H9 (cell line): Measurements from ENCODE around the gene FEV. TPM values are rescaled to one million over a fixed set of nuclear protein-coding genes. Genes with fewer than 3 reads are reported as not detected.

Experiments
- DNase-seq: peaks from one replicate; pipeline ENCODE4 v3.0.0-alpha.2; 2017
- H2AFZ ChIP-seq: one replicate; pipeline ENCODE4 v1.6.1; 2013; ENCODE audit warnings: mild to moderate bottlenecking, low read length, control low read depth, moderate library complexity
- H2AK5ac ChIP-seq: 2 replicates; pipeline ENCODE4 v1.6.1; 2013; ENCODE audit warnings: low read length, control low read depth, mixed read lengths; ENCODE audit not compliant: insufficient read length
- H2BK120ac ChIP-seq: one replicate; pipeline ENCODE4 v1.6.1; 2013; ENCODE audit warnings: low read depth, mild to moderate bottlenecking, low read length, control low read depth, inconsistent platforms; ENCODE audit not compliant: poor library complexity, severe bottlenecking
- H2BK12ac ChIP-seq: 2 replicates; pipeline ENCODE4 v1.6.1; 2013; ENCODE audit warnings: low read length, control low read depth, mixed read lengths, low read depth; ENCODE audit not compliant: insufficient read length
- H2BK15ac ChIP-seq: 2 replicates; pipeline ENCODE4 v1.6.1; 2013; ENCODE audit warnings: low read depth, low read length, control low read depth
- H2BK20ac ChIP-seq: one replicate; pipeline ENCODE4 v1.6.1; 2013; ENCODE audit warnings: low read depth, mild to moderate bottlenecking, low read length, control low read depth, inconsistent platforms; ENCODE audit not compliant: poor library complexity, severe bottlenecking
- H2BK5ac ChIP-seq: 2 replicates; pipeline ENCODE4 v1.6.1; 2013; ENCODE audit warnings: low read length, control low read depth, mixed read lengths; ENCODE audit not compliant: insufficient read length
- H3K14ac ChIP-seq: 2 replicates; pipeline ENCODE4 v1.6.1; 2013; ENCODE audit warnings: low read length, control low read depth; ENCODE audit not compliant: insufficient read depth
- H3K18ac ChIP-seq: 2 replicates; pipeline ENCODE4 v1.6.1; 2013; ENCODE audit warnings: low read depth, mild to moderate bottlenecking, mixed read lengths, low read length, control low read depth; ENCODE audit not compliant: insufficient read length
- H3K23ac ChIP-seq: 2 replicates; pipeline ENCODE4 v1.6.1; 2013; ENCODE audit warnings: low read length, control low read depth, mixed read lengths, low read depth; ENCODE audit not compliant: insufficient read length
- H3K23me2 ChIP-seq: 2 replicates; pipeline ENCODE4 v1.6.1; 2013; ENCODE audit warnings: low read depth, mild to moderate bottlenecking, mixed read lengths, low read length, control low read depth; ENCODE audit not compliant: insufficient read length, poor library complexity, severe bottlenecking
- H3K27ac ChIP-seq: 2 replicates; pipeline ENCODE4 v1.5.1; 2013; ENCODE audit warnings: low read length, control low read depth, mixed read lengths, low read depth; ENCODE audit not compliant: insufficient read length
- H3K27me3 ChIP-seq: 2 replicates; pipeline ENCODE4 v1.6.1; 2013; ENCODE audit warnings: low read length, control low read depth, inconsistent platforms; ENCODE audit not compliant: insufficient read depth
- H3K4ac ChIP-seq: 2 replicates; pipeline ENCODE4 v1.6.1; 2013; ENCODE audit warnings: low read depth, mild to moderate bottlenecking, control low read depth, inconsistent platforms, low read length, moderate library complexity
- H3K4me1 ChIP-seq: 2 replicates; pipeline ENCODE4 v1.6.1; 2013; ENCODE audit warnings: low read length, control low read depth, inconsistent platforms; ENCODE audit not compliant: insufficient read depth
- H3K4me2 ChIP-seq: 2 replicates; pipeline ENCODE4 v1.6.1; 2013; ENCODE audit warnings: low read length, control low read depth, mixed read lengths; ENCODE audit not compliant: insufficient read length, insufficient read depth
- H3K56ac ChIP-seq: 2 replicates; pipeline ENCODE4 v1.6.1; 2013; ENCODE audit warnings: low read depth, mild to moderate bottlenecking, mixed read lengths, low read length, control low read depth; ENCODE audit not compliant: insufficient read length
- H3K79me1 ChIP-seq: 2 replicates; pipeline ENCODE4 v1.6.1; 2013; ENCODE audit warnings: low read depth, mild to moderate bottlenecking, moderate library complexity, low read length, control low read depth, inconsistent platforms; ENCODE audit not compliant: insufficient read depth, poor library complexity, severe bottlenecking
- H3K79me2 ChIP-seq: 2 replicates; pipeline ENCODE4 v1.6.1; 2013; ENCODE audit warnings: low read length, control low read depth, inconsistent platforms; ENCODE audit not compliant: insufficient read depth
- H3K9ac ChIP-seq: 2 replicates; pipeline ENCODE4 v1.6.1; 2013; ENCODE audit warnings: low read length, control low read depth, mixed read lengths; ENCODE audit not compliant: insufficient read length; ENCODE audit errors: extremely low read depth
- H3K9me3 ChIP-seq: one replicate; pipeline ENCODE4 v1.6.1; 2013; ENCODE audit warnings: low read depth, low read length, inconsistent platforms; ENCODE audit not compliant: control insufficient read depth
- H3T11ph ChIP-seq: one replicate; pipeline ENCODE4 v1.6.1; 2013; ENCODE audit warnings: mild to moderate bottlenecking, low read length, control low read depth, inconsistent platforms
- H4K20me1 ChIP-seq: one replicate; pipeline ENCODE4 v1.6.1; 2013; ENCODE audit not compliant: control insufficient read depth, insufficient read length, insufficient read depth
- H4K5ac ChIP-seq: 2 replicates; pipeline ENCODE4 v1.6.1; 2013; ENCODE audit warnings: low read depth, mild to moderate bottlenecking, mixed read lengths, low read length, control low read depth; ENCODE audit not compliant: insufficient read length
- H4K8ac ChIP-seq: replicated peaks from 2 replicates; pipeline ENCODE4 v1.6.1; 2013; ENCODE audit warnings: low read length, control low read depth, mixed read lengths, low read depth; ENCODE audit not compliant: insufficient read length
- H4K91ac ChIP-seq: 2 replicates; pipeline ENCODE4 v1.6.1; 2013; ENCODE audit warnings: low read depth, mild to moderate bottlenecking, moderate library complexity, mixed read lengths, low read length, control low read depth; ENCODE audit not compliant: insufficient read length
- H3K27ac Mint-ChIP-seq, 3 experiments: 2 replicates in 2 of 3; 3 replicates in 1 of 3; pipeline ENCODE4 v1.8.0; 2020 to 2021; ENCODE audit warnings: mixed read lengths in 3 of 3, mild to moderate bottlenecking in 1 of 3, moderate library complexity in 1 of 3
- H3K27me3 Mint-ChIP-seq: 2 replicates; pipeline ENCODE4 v1.8.0; 2021; ENCODE audit warnings: low read depth, mild to moderate bottlenecking, moderate library complexity, mixed read lengths
- H3K36me3 Mint-ChIP-seq, 3 experiments: 2 replicates in 2 of 3; 3 replicates in 1 of 3; pipeline ENCODE4 v1.8.0; 2020 to 2021; ENCODE audit warnings: low read depth in 3 of 3, mixed read lengths in 3 of 3; ENCODE audit not compliant: insufficient read depth in 1 of 3
- H3K4me1 Mint-ChIP-seq, 2 experiments: 2 replicates each; pipeline ENCODE4 v1.8.0; 2020; ENCODE audit warnings: mixed read lengths in 2 of 2
- H3K4me3 Mint-ChIP-seq, 2 experiments: 2 replicates in 1 of 2; 3 replicates in 1 of 2; pipeline ENCODE4 v1.8.0; 2020 to 2021; ENCODE audit warnings: mild to moderate bottlenecking in 2 of 2, mixed read lengths in 2 of 2, moderate library complexity in 1 of 2
- H3K9me3 Mint-ChIP-seq, 2 experiments: 2 replicates in 1 of 2; 3 replicates in 1 of 2; pipeline ENCODE4 v1.8.0; 2020; ENCODE audit warnings: mild to moderate bottlenecking in 2 of 2, mixed read lengths in 2 of 2, moderate library complexity in 1 of 2
- WGBS: extraction: QIAGEN DNeasy Blood & Tissue Kit; methylation state at CpG from one replicate; pipeline ENCODE4 v1.1.7; 2013; ENCODE audit warnings: missing lambda C conversion rate, low lambda C conversion rate, mixed read lengths; ENCODE audit not compliant: insufficient read length; ENCODE audit errors: extremely low coverage; 5-methylcytosine and 5-hydroxymethylcytosine counted together
- total RNA-seq: library from RNA; stranded (reverse); gene quantifications from 2 replicates; pipeline ENCODE4 v1.2.1, GENCODE V29; 2021
- TF ChIP-seq, protein P1 (sequence below): fragments of 200-600 bp; sonication (generic); conservative IDR thresholded peaks from 3 replicates; pipeline ENCODE4 v1.8.0; 2021; ENCODE audit warnings: antibody characterized with exemption, mild to moderate bottlenecking

The FEV gene
- total RNA-seq, 1 experiment from 2014 or later, result not detected

DNA sequence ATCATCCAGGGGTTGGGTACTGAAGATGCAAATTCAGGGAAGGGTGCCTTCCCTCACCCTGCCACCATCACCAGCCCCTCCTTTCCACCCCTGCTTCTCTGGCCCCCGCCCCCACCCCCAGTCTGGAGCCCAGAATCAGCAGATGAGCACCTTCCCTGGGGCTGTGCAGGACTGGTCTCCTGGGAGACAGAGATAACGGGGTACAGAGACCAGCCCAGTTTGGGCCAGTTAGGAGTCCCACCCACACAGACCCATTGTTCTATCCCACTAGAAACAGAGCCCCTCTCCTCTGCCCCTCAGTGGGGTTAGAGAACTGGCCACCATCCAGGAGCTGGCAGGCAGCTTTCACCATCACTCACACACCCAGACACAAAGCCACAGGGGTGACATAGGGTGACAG lies 12.7 kb upstream of the FEV start:
- Histone ChIP-seq H2BK15ac (no peak overlapping the region), H3K4me1 (peaks cover 9% of the 10 kb centered on the region; the same call in 1 of the 2 replicates), H3K56ac (no peak overlapping the region), H3K9me3 (no peaks in the 10 kb centered on the region), H4K91ac (no peak overlapping the region), H3K4me2 (no peak overlapping the region), H3K79me2 (no peaks in the 10 kb centered on the region), H3T11ph (no peak overlapping the region), H2BK20ac (no peak overlapping the region), H2BK120ac (no peak overlapping the region), H2AFZ (no peak overlapping the region), H2BK12ac (no peak overlapping the region), H2BK5ac (no peak overlapping the region), H3K23ac (no peak overlapping the region), H2AK5ac (no peak overlapping the region), H3K18ac (no peak overlapping the region), H3K14ac (no peak overlapping the region), H4K20me1 (no peaks in the 10 kb centered on the region), H3K9ac (no peak overlapping the region), H4K5ac (no peak overlapping the region), H3K79me1 (no peaks in the 10 kb centered on the region), H3K23me2 (peaks cover 3% of the 10 kb centered on the region), H4K8ac (no peak overlapping the region), H3K4ac (no peak overlapping the region), H3K27ac (no peak overlapping the region), H3K27me3 (peaks cover 92% of the 10 kb centered on the region)
- Mint-ChIP-seq H3K9me3 (peaks cover 0 to 10% of the 10 kb centered on the region in 2 experiments; a peak in 3 of 5 replicates), H3K36me3 (no peaks in the 10 kb centered on the region; a peak in 1 of 7 replicates), H3K4me1 (peaks cover 31 to 45% of the 10 kb centered on the region in 2 experiments), H3K27ac (no peak overlapping the region), H3K27me3 (peaks cover 99% of the 10 kb centered on the region), H3K4me3 (no peak overlapping the region)
- TF ChIP-seq, protein P1, sequence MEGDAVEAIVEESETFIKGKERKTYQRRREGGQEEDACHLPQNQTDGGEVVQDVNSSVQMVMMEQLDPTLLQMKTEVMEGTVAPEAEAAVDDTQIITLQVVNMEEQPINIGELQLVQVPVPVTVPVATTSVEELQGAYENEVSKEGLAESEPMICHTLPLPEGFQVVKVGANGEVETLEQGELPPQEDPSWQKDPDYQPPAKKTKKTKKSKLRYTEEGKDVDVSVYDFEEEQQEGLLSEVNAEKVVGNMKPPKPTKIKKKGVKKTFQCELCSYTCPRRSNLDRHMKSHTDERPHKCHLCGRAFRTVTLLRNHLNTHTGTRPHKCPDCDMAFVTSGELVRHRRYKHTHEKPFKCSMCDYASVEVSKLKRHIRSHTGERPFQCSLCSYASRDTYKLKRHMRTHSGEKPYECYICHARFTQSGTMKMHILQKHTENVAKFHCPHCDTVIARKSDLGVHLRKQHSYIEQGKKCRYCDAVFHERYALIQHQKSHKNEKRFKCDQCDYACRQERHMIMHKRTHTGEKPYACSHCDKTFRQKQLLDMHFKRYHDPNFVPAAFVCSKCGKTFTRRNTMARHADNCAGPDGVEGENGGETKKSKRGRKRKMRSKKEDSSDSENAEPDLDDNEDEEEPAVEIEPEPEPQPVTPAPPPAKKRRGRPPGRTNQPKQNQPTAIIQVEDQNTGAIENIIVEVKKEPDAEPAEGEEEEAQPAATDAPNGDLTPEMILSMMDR, result no peak
- no peak for DNase-seq
- no CpG with 5 or more reads among the region's 2 CpGs for WGBS
